Astrocyte (in vitro differentiated cells and primary cell): ENCODE measurements around the gene INTS6. TPM values are rescaled to one million over a fixed set of nuclear protein-coding genes. Genes with fewer than 3 reads are reported as not detected.
A peak's percentile ranks its signal among the peaks of the same experiment; 100 is the strongest.

Experiments used
- DNase-seq: peaks from one replicate; pipeline ENCODE4 v3.0.0-alpha.2; 2010; ENCODE audit warnings: low read depth
- FAIRE-seq: peaks from 2 replicates; lab custom pipeline; 2011; peaks lifted over from hg19 to GRCh38; lab: Jason Lieb, UNC
- H2AFZ ChIP-seq: 2 replicates; pipeline ENCODE4 v1.6.0; 2012; ENCODE audit warnings: low read depth, low read length, inconsistent platforms
- H3K27ac ChIP-seq: 2 replicates; pipeline ENCODE4 v1.5.1; 2011; ENCODE audit warnings: low read depth, low read length, inconsistent platforms
- H3K27me3 ChIP-seq: 2 replicates; pipeline ENCODE4 v1.6.0; 2011; ENCODE audit warnings: low read length, inconsistent platforms; ENCODE audit not compliant: insufficient read depth
- H3K36me3 ChIP-seq: 2 replicates; pipeline ENCODE4 v1.5.1; 2011; ENCODE audit warnings: low read length, inconsistent platforms; ENCODE audit not compliant: insufficient read depth
- H3K4me1 ChIP-seq: 2 replicates; pipeline ENCODE4 v1.5.1; 2011; ENCODE audit warnings: low read length, inconsistent platforms; ENCODE audit not compliant: insufficient read depth
- H3K4me2 ChIP-seq: 2 replicates; pipeline ENCODE4 v1.6.0; 2012; ENCODE audit warnings: low read length, inconsistent platforms
- H3K4me3 ChIP-seq: 2 replicates; pipeline ENCODE4 v1.5.1; 2011; ENCODE audit warnings: low read depth, mild to moderate bottlenecking, low read length, inconsistent platforms; ENCODE audit not compliant: insufficient read depth
- H3K79me2 ChIP-seq: 2 replicates; pipeline ENCODE4 v1.6.0; 2012; ENCODE audit warnings: mild to moderate bottlenecking, low read length, inconsistent platforms; ENCODE audit not compliant: insufficient read depth
- H3K9ac ChIP-seq: 2 replicates; pipeline ENCODE4 v1.6.0; 2012; ENCODE audit warnings: mild to moderate bottlenecking, low read length, inconsistent platforms
- H3K9me3 ChIP-seq: 2 replicates; pipeline ENCODE4 v1.5.1; 2012; ENCODE audit warnings: low read depth, mild to moderate bottlenecking, low read length, inconsistent platforms; ENCODE audit not compliant: insufficient read depth
- H4K20me1 ChIP-seq: 2 replicates; pipeline ENCODE4 v1.6.0; 2012; ENCODE audit warnings: low read length, inconsistent platforms; ENCODE audit not compliant: insufficient read depth
- H3K27ac Mint-ChIP-seq: one replicate; pipeline ENCODE4 v1.8.0; 2021; ENCODE audit warnings: mild to moderate bottlenecking, mixed read lengths; ENCODE audit not compliant: unreplicated experiment
- H3K27me3 Mint-ChIP-seq: one replicate; pipeline ENCODE4 v1.8.0; 2021; ENCODE audit warnings: low read depth, mixed read lengths; ENCODE audit not compliant: unreplicated experiment
- H3K36me3 Mint-ChIP-seq: one replicate; pipeline ENCODE4 v1.8.0; 2021; ENCODE audit warnings: low read depth, mixed read lengths; ENCODE audit not compliant: unreplicated experiment
- H3K4me1 Mint-ChIP-seq: one replicate; pipeline ENCODE4 v1.8.0; 2021; ENCODE audit warnings: low read depth, mixed read lengths; ENCODE audit not compliant: unreplicated experiment
- H3K4me3 Mint-ChIP-seq: one replicate; pipeline ENCODE4 v1.8.0; 2021; ENCODE audit warnings: mild to moderate bottlenecking, moderate library complexity, mixed read lengths; ENCODE audit not compliant: unreplicated experiment
- H3K9me3 Mint-ChIP-seq: one replicate; pipeline ENCODE4 v1.8.0; 2021; ENCODE audit warnings: mild to moderate bottlenecking, mixed read lengths; ENCODE audit not compliant: unreplicated experiment
- CTCF ChIP-seq: IDR thresholded peaks from 2 replicates; pipeline ENCODE4 v1.5.1; 2011; ENCODE audit warnings: low read depth, mild to moderate bottlenecking, inconsistent platforms, low read length, moderate library complexity; ENCODE audit not compliant: insufficient read depth
- EZH2 ChIP-seq: IDR thresholded peaks from 2 replicates; pipeline ENCODE4 v1.6.1; 2012; ENCODE audit warnings: mild to moderate bottlenecking, low read length, inconsistent platforms; ENCODE audit not compliant: insufficient read depth
- total RNA-seq: library from RNA; stranded (reverse); gene quantifications from 2 replicates; pipeline ENCODE4 v1.2.1, GENCODE V29; 2021

INTS6 gene
- total RNA-seq, 1 donor from 2014 or later = 47.6 TPM

- no peak overlapping the region for H3K4me3 Mint-ChIP-seq
- H3K27ac ChIP-seq = no peak overlapping the region
- FAIRE-seq = peak; percentile 54
These were observed 48.8 kb upstream of the INTS6 start for GRCh38 chr13:51501592-51502152.

GRCh38 chr13:51501096-51501495 lies 48.3 kb upstream of the INTS6 start:
- H3K9ac ChIP-seq = no peak overlapping the region
- Mint-ChIP-seq H3K27ac (no peak overlapping the region), H3K4me1 (peaks cover 14% of the 10 kb centered on the region), H3K27me3 (no peaks in the 10 kb centered on the region), H3K36me3 (no peaks in the 10 kb centered on the region), H3K9me3 (peaks cover 4% of the 10 kb centered on the region), H3K4me3 (no peak overlapping the region)
- no peak overlapping the region for H3K4me3 ChIP-seq
- no peak overlapping the region for H3K27ac ChIP-seq
- H2AFZ ChIP-seq = no peak overlapping the region
- no peak for FAIRE-seq
- peaks cover 7% of the 10 kb centered on the region for H3K4me1 ChIP-seq
- H3K9me3 ChIP-seq = no peaks in the 10 kb centered on the region
- TF ChIP-seq CTCF = no peak
- TF ChIP-seq EZH2 = no peak
- DNase-seq = no peak
- H3K79me2 ChIP-seq = no peaks in the 10 kb centered on the region
- no peaks in the 10 kb centered on the region for H4K20me1 ChIP-seq
- no peaks in the 10 kb centered on the region for H3K36me3 ChIP-seq
- H3K4me2 ChIP-seq = no peak overlapping the region
- H3K27me3 ChIP-seq = no peaks in the 10 kb centered on the region

More at GRCh38 chr13:51501592-51502152, 48.8 kb upstream of the INTS6 start:
- H3K27me3 Mint-ChIP-seq = no peaks in the 10 kb centered on the region
- H3K79me2 ChIP-seq = no peaks in the 10 kb centered on the region
- H3K27me3 ChIP-seq = no peaks in the 10 kb centered on the region
- H3K9ac ChIP-seq = no peak overlapping the region
- peak overlapping the region; percentile 21 for H3K27ac Mint-ChIP-seq
- no peaks in the 10 kb centered on the region for H4K20me1 ChIP-seq
- H3K9me3 Mint-ChIP-seq = peaks cover 4% of the 10 kb centered on the region
- H3K4me2 ChIP-seq = peak overlapping the region; percentile 21
- H3K4me1 ChIP-seq = peaks cover 7% of the 10 kb centered on the region
- peak; percentile 65 for DNase-seq
- H2AFZ ChIP-seq = no peak overlapping the region
- no peaks in the 10 kb centered on the region for H3K36me3 Mint-ChIP-seq
- H3K9me3 ChIP-seq = no peaks in the 10 kb centered on the region
- TF ChIP-seq EZH2 = no peak
- no peak for TF ChIP-seq CTCF
- H3K4me1 Mint-ChIP-seq = peaks cover 12% of the 10 kb centered on the region
- no peak overlapping the region for H3K4me3 ChIP-seq
- H3K36me3 ChIP-seq = no peaks in the 10 kb centered on the region

GRCh38 chr13:51500687-51501086 lies 47.9 kb upstream of the INTS6 start:
- Histone ChIP-seq H3K4me1 (peaks cover 7% of the 10 kb centered on the region), H2AFZ (no peak overlapping the region), H3K4me3 (no peak overlapping the region), H3K36me3 (no peaks in the 10 kb centered on the region), H3K27ac (no peak overlapping the region), H3K4me2 (no peak overlapping the region), H3K9ac (no peak overlapping the region), H3K79me2 (no peaks in the 10 kb centered on the region), H3K9me3 (no peaks in the 10 kb centered on the region), H4K20me1 (no peaks in the 10 kb centered on the region), H3K27me3 (no peaks in the 10 kb centered on the region)
- H3K36me3 Mint-ChIP-seq = no peaks in the 10 kb centered on the region
- TF ChIP-seq CTCF (no peak), EZH2 (no peak)
- H3K27ac Mint-ChIP-seq = no peak overlapping the region
- H3K9me3 Mint-ChIP-seq = peaks cover 4% of the 10 kb centered on the region
- FAIRE-seq (no peak), DNase-seq (no peak)
- no peaks in the 10 kb centered on the region for H3K27me3 Mint-ChIP-seq
- no peak overlapping the region for H3K4me3 Mint-ChIP-seq
- peaks cover 16% of the 10 kb centered on the region for H3K4me1 Mint-ChIP-seq
